OCI-LY3 (cell line): ENCODE data around the gene GNAI2.

Source experiments
- CTCF ChIP-seq: fragments of 200-600, 300-600 bp; sonication (generic); IDR thresholded peaks from 2 replicates; pipeline ENCODE4 v1.5.1; 2014; ENCODE audit warnings: antibody characterized with exemption, low read length, low read depth
- EZH2phosphoT487 ChIP-seq: fragments of 200-600 bp; shearing (Covaris generic); IDR thresholded peaks from 2 replicates; pipeline ENCODE4 v1.6.1; 2018; ENCODE audit warnings: antibody characterized with exemption, mixed run types, low read depth

GRCh38 chr3:50258029-50258680, 22.2 kb downstream of the GNAI2 start:
- TF ChIP-seq CTCF (no peak), EZH2phosphoT487 (no peak)
